Measurements from ENCODE around the gene TBX19. TPM values are rescaled to one million over a fixed set of nuclear protein-coding genes. Genes with fewer than 3 reads are reported as not detected.

Gene TBX19
- total and polyA plus RNA-seq, 4 donors = 1.0 to 3.6 (median 1.7) TPM

DNA sequence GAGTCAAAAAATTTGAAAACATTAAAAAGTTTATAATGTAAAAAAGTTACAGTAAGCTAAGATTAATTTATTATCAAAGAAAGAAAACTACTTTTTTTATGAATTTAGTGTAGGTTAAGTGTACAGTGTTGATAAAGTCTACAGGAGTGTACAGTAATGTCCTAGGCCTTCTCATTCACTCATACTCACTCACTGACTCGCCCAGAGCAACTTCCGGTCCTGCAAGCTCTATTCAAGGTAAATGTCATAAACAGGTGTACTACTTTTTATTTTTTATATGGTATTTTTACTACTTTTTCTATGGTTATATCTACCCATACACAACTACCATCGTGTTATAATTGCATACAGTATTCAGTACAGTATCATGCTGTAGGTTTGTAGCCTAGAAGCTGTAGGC, 49.6 kb downstream of the TBX19 start:
- Histone ChIP-seq H3K27ac (ENCODE audit: low read depth in 1 of 2, low read length in 1 of 2) (no peak overlapping the region), H3K4me1 (ENCODE audit: control insufficient read depth in 5 of 5, insufficient read depth in 5 of 5, low read length in 5 of 5) (peaks cover 0 to 8% (median 0%) of the 10 kb centered on the region in 5 donors), H3K4me3 (no peak overlapping the region), H3K9ac (ENCODE audit: insufficient read depth in 1 of 2, low read length in 2 of 2) (no peak overlapping the region), H3K27me3 (ENCODE audit: control insufficient read depth in 3 of 3, insufficient read depth in 3 of 3, low read length in 2 of 3) (no peaks in the 10 kb centered on the region), H3K9me3 (ENCODE audit: control insufficient read depth in 4 of 4, insufficient read depth in 3 of 4, low read length in 3 of 4) (no peaks in the 10 kb centered on the region), H3K36me3 (ENCODE audit: control insufficient read depth in 4 of 4, insufficient read depth in 4 of 4, low read length in 4 of 4) (no peaks in the 10 kb centered on the region)
- ATAC-seq (ENCODE audit: insufficient read depth, low FRiP score) (no peak), DNase-seq (no peak)
- 95 to 98% methylated on average over 3 of the region's 3 CpGs for WGBS, 2 donors
- TF ChIP-seq, protein P1, sequence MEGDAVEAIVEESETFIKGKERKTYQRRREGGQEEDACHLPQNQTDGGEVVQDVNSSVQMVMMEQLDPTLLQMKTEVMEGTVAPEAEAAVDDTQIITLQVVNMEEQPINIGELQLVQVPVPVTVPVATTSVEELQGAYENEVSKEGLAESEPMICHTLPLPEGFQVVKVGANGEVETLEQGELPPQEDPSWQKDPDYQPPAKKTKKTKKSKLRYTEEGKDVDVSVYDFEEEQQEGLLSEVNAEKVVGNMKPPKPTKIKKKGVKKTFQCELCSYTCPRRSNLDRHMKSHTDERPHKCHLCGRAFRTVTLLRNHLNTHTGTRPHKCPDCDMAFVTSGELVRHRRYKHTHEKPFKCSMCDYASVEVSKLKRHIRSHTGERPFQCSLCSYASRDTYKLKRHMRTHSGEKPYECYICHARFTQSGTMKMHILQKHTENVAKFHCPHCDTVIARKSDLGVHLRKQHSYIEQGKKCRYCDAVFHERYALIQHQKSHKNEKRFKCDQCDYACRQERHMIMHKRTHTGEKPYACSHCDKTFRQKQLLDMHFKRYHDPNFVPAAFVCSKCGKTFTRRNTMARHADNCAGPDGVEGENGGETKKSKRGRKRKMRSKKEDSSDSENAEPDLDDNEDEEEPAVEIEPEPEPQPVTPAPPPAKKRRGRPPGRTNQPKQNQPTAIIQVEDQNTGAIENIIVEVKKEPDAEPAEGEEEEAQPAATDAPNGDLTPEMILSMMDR (IDR thresholded peaks at IDR 0.05; ENCODE audit: control extremely low read depth, extremely low read depth) = no peak

DNA sequence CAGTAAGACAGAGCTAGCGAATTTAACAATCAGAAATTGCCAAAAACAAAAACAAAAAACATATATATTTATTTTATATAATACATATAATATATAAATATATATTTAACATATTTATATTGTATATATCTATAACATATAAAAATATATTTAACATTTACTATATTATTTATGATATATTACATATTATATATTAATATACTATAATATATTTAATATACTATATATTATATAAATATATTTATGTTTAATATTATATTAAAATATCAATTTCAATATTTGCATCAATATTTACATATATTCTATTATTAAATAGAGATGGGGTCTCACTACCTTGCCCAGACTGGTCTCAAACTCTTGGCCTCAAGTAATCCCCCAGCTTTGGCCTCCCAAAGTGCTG, 50.9 kb downstream of the TBX19 start:
- 97 to 100% methylated on average over 1 of the region's 1 CpG for WGBS, 2 donors
- no peaks in the 10 kb centered on the region for H3K9me3 ChIP-seq (ENCODE audit: control insufficient read depth in 4 of 4, insufficient read depth in 3 of 4, low read length in 3 of 4)

DNA sequence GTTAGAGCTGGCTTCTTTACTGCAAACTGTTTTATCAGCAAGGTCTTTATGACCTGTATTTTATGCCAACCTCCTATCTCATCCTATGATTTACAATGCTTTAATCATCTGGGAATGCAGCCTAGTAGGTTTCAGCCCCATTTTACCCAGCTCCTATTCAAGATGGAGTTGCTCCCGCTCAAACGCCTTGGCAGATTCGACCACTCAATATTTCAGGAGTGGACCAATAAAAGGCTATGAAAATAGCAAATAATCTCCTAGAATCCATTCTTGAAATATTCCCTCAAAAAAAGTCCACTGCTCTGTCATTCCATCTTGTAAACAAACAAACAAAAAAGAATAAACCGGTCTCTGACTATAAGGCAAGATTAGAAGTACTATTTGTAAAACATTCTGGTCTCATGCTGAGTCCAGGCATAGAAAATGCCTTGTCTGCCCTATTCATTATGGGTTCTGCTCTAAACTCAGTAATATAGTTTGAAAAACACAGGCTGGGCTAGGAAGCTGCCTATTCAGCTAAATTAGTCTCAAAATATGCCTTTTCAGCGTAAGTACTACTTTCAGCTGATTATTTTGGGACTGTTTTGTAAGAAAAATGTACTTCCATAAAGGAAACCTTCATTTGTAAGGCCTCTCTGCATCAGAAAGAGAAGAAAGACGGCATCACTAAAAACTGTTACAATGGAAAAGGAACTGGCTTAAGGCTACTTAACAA, 53.0 kb downstream of the TBX19 start:
- H3K9ac ChIP-seq (ENCODE audit: insufficient read depth in 1 of 2, low read length in 2 of 2) = no peak overlapping the region
- H3K9me3 ChIP-seq (ENCODE audit: control insufficient read depth in 4 of 4, insufficient read depth in 3 of 4, low read length in 3 of 4) = no peaks in the 10 kb centered on the region
- no peak overlapping the region for H3K27ac ChIP-seq (ENCODE audit: low read depth in 1 of 2, low read length in 1 of 2)
- no peak overlapping the region for H3K4me3 ChIP-seq
- no peaks in the 10 kb centered on the region for H3K27me3 ChIP-seq (ENCODE audit: control insufficient read depth in 3 of 3, insufficient read depth in 3 of 3, low read length in 2 of 3)
- peaks cover 0 to 8% (median 0%) of the 10 kb centered on the region in 5 donors for H3K4me1 ChIP-seq (ENCODE audit: control insufficient read depth in 5 of 5, insufficient read depth in 5 of 5, low read length in 5 of 5)
- DNase-seq (peak in 2 of 3 donors; percentile 32 to 44), ATAC-seq (ENCODE audit: insufficient read depth, low FRiP score) (no peak)
- TF ChIP-seq, protein P1 (IDR thresholded peaks at IDR 0.05; ENCODE audit: control extremely low read depth, extremely low read depth) = no peak
- H3K36me3 ChIP-seq (ENCODE audit: control insufficient read depth in 4 of 4, insufficient read depth in 4 of 4, low read length in 4 of 4) = no peaks in the 10 kb centered on the region
- WGBS, 2 donors = 76 to 78% methylated on average over 6 of the region's 6 CpGs

More for the DNA sequence above, 50.9 kb downstream of the TBX19 start:
- peaks cover 0 to 8% (median 0%) of the 10 kb centered on the region in 5 donors for H3K4me1 ChIP-seq (ENCODE audit: control insufficient read depth in 5 of 5, insufficient read depth in 5 of 5, low read length in 5 of 5)
- H3K27me3 ChIP-seq (ENCODE audit: control insufficient read depth in 3 of 3, insufficient read depth in 3 of 3, low read length in 2 of 3) = no peaks in the 10 kb centered on the region
- H3K27ac ChIP-seq (ENCODE audit: low read depth in 1 of 2, low read length in 1 of 2) = no peak overlapping the region
- no peak for DNase-seq
- no peak for ATAC-seq (ENCODE audit: insufficient read depth, low FRiP score)
- H3K4me3 ChIP-seq = no peak overlapping the region
- TF ChIP-seq, protein P1 (IDR thresholded peaks at IDR 0.05; ENCODE audit: control extremely low read depth, extremely low read depth) = no peak
- no peaks in the 10 kb centered on the region for H3K36me3 ChIP-seq (ENCODE audit: control insufficient read depth in 4 of 4, insufficient read depth in 4 of 4, low read length in 4 of 4)
- no peak overlapping the region for H3K9ac ChIP-seq (ENCODE audit: insufficient read depth in 1 of 2, low read length in 2 of 2)

Measured in lung (tissue), 12 donors.